Suprapubic skin (tissue), 4 donors: Measurements from ENCODE around the gene ARID1B. TPM values are rescaled to one million over a fixed set of nuclear protein-coding genes. Genes with fewer than 3 reads are reported as not detected.

Source experiments
- DNase-seq, 2 donors: peaks; one replicate each; pipeline ENCODE4 v3.0.0-alpha.2; 2019; ENCODE audit warnings: low spot score in 2 of 2
- H3K27ac ChIP-seq: fragments of 200-600 bp; sonication (generic); one replicate; pipeline ENCODE4 v1.5.1; 2019
- H3K27me3 ChIP-seq: fragments of 200-600 bp; sonication (generic); one replicate; pipeline ENCODE4 v1.5.1; 2019
- H3K36me3 ChIP-seq: fragments of 200-600 bp; sonication (generic); one replicate; pipeline ENCODE4 v1.5.1; 2019
- H3K4me1 ChIP-seq: fragments of 200-600 bp; sonication (generic); one replicate; pipeline ENCODE4 v1.5.1; 2019
- H3K4me3 ChIP-seq: fragments of 200-600 bp; sonication (generic); one replicate; pipeline ENCODE4 v1.5.1; 2019; ENCODE audit warnings: mild to moderate bottlenecking
- H3K9me3 ChIP-seq: fragments of 200-600 bp; sonication (generic); one replicate; pipeline ENCODE4 v1.5.1; 2019
- CTCF ChIP-seq, 2 donors: fragments of 200-600 bp in 1 of 2; fragments of 450-650 bp in 1 of 2; sonication (generic) in 1 of 2; IDR thresholded peaks; one replicate each; pipeline ENCODE4 v1.5.1; 2016 to 2019; ENCODE audit warnings: antibody characterized with exemption in 2 of 2, mild to moderate bottlenecking in 1 of 2, moderate library complexity in 1 of 2
- EP300 ChIP-seq: sonication (generic); formaldehyde crosslinking; IDR thresholded peaks from one replicate; pipeline ENCODE4 v1.6.1; 2017; ENCODE audit warnings: antibody characterized with exemption
- POLR2A ChIP-seq, 2 donors: fragments of 450-650 bp; IDR thresholded peaks; one replicate each; pipeline ENCODE4 v1.6.1; 2017; ENCODE audit warnings: antibody characterized with exemption in 2 of 2, mild to moderate bottlenecking in 2 of 2, moderate library complexity in 2 of 2
- POLR2AphosphoS5 ChIP-seq, 3 donors: sonication (generic); formaldehyde crosslinking; IDR thresholded peaks; one replicate each; pipeline ENCODE4 v1.6.1; 2017; ENCODE audit warnings: antibody characterized with exemption in 3 of 3
- WGBS: methylation state at CpG from one replicate; pipeline ENCODE4 v1.1.5; 2018; 5-methylcytosine and 5-hydroxymethylcytosine counted together
- total RNA-seq, 4 donors: library from RNA; depleted of rRNA; stranded (reverse); fragments of >200 nt; gene quantifications; one replicate each; pipeline ENCODE4 v1.1.0, GENCODE V29; 2016

Gene ARID1B
- total RNA-seq, 4 donors from 2014 or later = 102 to 233 (median 129) TPM

DNA sequence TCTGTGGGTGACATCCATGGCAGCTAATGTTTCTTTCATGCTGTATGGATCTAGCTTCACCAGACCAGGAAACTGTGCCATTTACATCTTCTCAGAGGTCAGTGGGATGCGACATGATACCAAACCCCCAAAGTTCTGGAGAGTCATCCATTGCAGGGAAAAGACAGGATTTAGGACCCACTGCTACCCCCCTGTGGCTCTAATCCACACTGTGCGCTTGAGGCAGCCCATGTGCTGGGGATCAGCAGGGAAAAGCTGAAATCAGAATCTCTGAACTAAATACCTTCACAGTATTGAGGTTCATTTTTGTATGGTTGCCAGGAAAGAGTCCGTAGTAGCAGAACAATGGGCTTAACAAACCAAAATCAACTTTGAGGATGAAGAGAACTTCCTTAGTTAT is 381.7 kb downstream of the ARID1B start:
- WGBS = 85% methylated on average over 3 of the region's 3 CpGs
- H3K36me3 ChIP-seq = peaks cover 34% of the 10 kb centered on the region
- no peak for DNase-seq

DNA sequence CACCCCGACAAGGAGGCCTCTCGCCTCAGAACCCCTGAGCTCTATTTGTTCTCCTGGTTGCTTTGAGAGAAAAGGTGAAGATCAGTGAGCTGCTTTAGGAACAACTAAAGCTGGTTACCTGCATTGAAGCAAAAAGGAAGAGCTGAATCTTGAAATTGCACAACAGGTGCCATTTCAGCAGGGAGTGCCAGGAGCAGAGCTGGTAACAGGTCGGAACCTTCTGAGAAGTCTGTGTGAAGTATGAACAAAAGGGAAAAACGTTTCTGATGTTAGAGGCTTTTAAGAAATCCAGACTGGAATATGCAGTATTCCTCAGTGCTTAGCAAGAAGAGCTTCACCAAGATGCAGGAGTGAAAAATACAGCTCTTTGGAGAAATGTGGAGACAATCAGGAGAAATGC is 382.2 kb downstream of the ARID1B start:
- Histone ChIP-seq H3K27me3 (no peaks in the 10 kb centered on the region), H3K36me3 (peaks cover 32% of the 10 kb centered on the region), H3K4me3 (no peak overlapping the region), H3K9me3 (no peaks in the 10 kb centered on the region), H3K27ac (no peak overlapping the region), H3K4me1 (no peaks in the 10 kb centered on the region)
- no peak for DNase-seq
- WGBS = 81% methylated on average over 4 of the region's 4 CpGs
- TF ChIP-seq POLR2A (IDR thresholded peaks at IDR 0.05) (no peak), EP300 (no peak), POLR2AphosphoS5 (IDR thresholded peaks at IDR 0.05) (no peak), CTCF (IDR thresholded peaks at IDR 0.05) (no peak)

More for the DNA sequence above, 381.7 kb downstream of the ARID1B start:
- TF ChIP-seq POLR2A (IDR thresholded peaks at IDR 0.05) (no peak), CTCF (IDR thresholded peaks at IDR 0.05) (no peak), POLR2AphosphoS5 (IDR thresholded peaks at IDR 0.05) (no peak), EP300 (no peak)
- Histone ChIP-seq H3K9me3 (no peaks in the 10 kb centered on the region), H3K27me3 (no peaks in the 10 kb centered on the region), H3K4me1 (no peaks in the 10 kb centered on the region), H3K27ac (no peak overlapping the region), H3K4me3 (no peak overlapping the region)

DNA sequence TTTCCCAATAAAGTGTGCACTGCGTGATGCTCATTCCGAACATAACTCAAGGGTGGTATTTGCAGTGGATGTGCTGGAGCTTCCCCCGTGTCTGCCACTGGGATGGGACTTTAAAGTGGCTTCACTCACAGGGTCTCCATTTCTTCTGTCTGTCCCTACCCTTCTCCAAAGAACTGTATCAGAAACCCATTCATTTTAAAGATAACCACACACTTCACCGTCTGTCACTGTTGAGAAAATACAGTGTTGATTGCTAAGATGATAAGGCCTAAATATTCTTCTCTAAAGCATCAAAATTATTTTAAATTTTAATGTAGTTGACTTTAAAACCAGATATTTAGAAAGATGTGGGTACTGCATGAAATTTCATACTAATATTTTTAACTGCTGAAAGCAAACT is 384.7 kb downstream of the ARID1B start:
- Histone ChIP-seq H3K36me3 (peaks cover 23% of the 10 kb centered on the region), H3K27ac (no peak overlapping the region), H3K9me3 (no peaks in the 10 kb centered on the region), H3K27me3 (no peaks in the 10 kb centered on the region), H3K4me1 (no peaks in the 10 kb centered on the region), H3K4me3 (no peak overlapping the region)
- 89% methylated on average over 4 of the region's 4 CpGs for WGBS
- TF ChIP-seq POLR2AphosphoS5 (IDR thresholded peaks at IDR 0.05) (no peak), POLR2A (IDR thresholded peaks at IDR 0.05) (no peak), EP300 (no peak)
- no peak for DNase-seq

DNA sequence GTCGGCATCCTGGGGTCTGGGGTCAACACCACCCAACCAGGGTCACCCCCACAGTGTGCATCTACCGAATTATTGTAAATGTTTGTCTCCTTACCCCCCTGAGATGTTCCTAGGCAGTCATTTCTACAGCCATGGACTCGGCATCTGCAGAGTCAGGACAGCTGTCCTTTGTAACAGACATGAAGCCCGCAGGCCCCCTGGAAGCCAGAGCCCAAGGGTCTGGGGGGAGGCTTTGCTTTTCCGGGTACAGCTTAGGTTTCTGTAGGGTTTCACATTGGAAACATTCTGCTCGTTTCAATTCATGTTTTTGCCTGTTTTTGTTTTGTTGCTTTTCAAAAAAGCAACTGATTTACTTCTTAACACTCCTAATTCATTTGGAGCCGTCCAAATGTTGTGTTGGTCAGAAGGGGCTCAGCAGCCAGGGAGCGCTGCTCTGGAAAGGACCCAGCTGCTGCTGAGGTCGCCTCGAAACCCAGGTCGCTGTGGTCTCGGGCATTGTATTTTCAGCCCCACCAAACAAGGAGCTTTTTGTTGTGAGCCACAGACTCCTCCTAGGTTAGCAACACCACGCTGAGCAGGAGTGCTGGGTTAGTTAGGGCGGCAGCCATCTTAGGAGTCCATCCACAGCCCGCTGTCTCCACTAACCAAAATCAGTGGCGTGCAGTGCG is 385.7 kb downstream of the ARID1B start:
- Histone ChIP-seq H3K36me3 (peaks cover 24% of the 10 kb centered on the region), H3K9me3 (no peaks in the 10 kb centered on the region), H3K27ac (no peak overlapping the region), H3K4me3 (no peak overlapping the region), H3K27me3 (no peaks in the 10 kb centered on the region), H3K4me1 (no peaks in the 10 kb centered on the region)
- 92% methylated on average over 17 of the region's 17 CpGs for WGBS
- no peak for TF ChIP-seq EP300
- no peak for TF ChIP-seq POLR2AphosphoS5 (IDR thresholded peaks at IDR 0.05)
- no peak for TF ChIP-seq POLR2A (IDR thresholded peaks at IDR 0.05)
- TF ChIP-seq CTCF (IDR thresholded peaks at IDR 0.05) = no peak
- DNase-seq = no peak

DNA sequence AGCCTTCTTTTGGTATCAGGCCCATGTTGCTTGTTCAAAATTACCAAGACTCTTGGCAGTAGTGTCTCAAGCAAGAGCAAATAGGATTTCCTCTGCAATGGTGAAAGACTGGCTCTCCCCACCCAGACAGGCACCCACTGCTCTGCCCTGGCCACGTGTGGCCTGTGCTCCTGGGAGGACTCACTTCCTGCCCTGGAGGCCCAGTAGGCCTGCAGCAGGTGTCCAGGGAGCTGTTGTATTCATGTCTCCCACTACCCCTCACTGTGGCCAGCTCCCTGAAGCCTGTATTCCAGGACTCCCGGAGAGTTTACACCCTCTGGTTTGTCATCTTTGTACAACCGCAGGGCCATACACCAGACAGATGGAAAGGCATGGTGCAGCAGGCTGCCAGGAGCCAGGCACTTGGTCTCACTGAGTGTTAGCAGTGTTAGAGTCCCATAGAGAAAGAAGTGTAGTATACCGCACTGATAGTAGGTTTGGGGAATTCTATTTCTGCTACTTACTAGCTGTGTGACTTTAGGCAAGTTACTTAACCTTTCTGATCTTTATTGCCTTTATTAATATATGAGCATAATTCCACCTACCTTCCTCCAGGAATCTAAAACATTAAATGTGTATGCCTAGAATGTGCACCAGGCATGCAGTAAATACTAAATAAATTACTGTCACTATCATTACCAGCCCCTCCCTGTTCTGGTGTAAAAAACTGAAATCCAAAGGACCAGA is 386.4 kb downstream of the ARID1B start:
- H3K27ac ChIP-seq = no peak overlapping the region
- no peaks in the 10 kb centered on the region for H3K27me3 ChIP-seq
- WGBS = 86% methylated on average over 3 of the region's 4 CpGs
- no peaks in the 10 kb centered on the region for H3K4me1 ChIP-seq
- no peak overlapping the region for H3K4me3 ChIP-seq
- no peak for DNase-seq
- peaks cover 31% of the 10 kb centered on the region for H3K36me3 ChIP-seq
- no peaks in the 10 kb centered on the region for H3K9me3 ChIP-seq
- TF ChIP-seq POLR2AphosphoS5 (IDR thresholded peaks at IDR 0.05) = no peak
- no peak for TF ChIP-seq EP300
- no peak for TF ChIP-seq CTCF (IDR thresholded peaks at IDR 0.05)
- no peak for TF ChIP-seq POLR2A (IDR thresholded peaks at IDR 0.05)
